ENCODE results near the gene EPS8L1.

GRCh38 chr19:55048446-55048845 lies 27.2 kb upstream of the EPS8L1 start:
- no peak for TF ChIP-seq CTCF (IDR thresholded peaks at IDR 0.05)
- no peak for TF ChIP-seq POLR2A (IDR thresholded peaks at IDR 0.05)

Data from thyroid gland (tissue), 4 donors.